ENCODE data around the gene CHD1.

CHD1 gene

GRCh38 chr5:98936948-98937715 is 8.3 kb upstream of the CHD1 start:
- no peak for DNase-seq (ENCODE audit: low read depth in 3 of 3)

GRCh38 chr5:98935206-98935605 is 6.4 kb upstream of the CHD1 start:
- DNase-seq (ENCODE audit: low read depth in 3 of 3): no peak

- DNase-seq (ENCODE audit: low read depth in 3 of 3): no peak
These were observed 5.7 kb upstream of the CHD1 start for GRCh38 chr5:98934546-98934945.

- no peak for DNase-seq (ENCODE audit: low read depth in 3 of 3)
These were observed 4.8 kb upstream of the CHD1 start for GRCh38 chr5:98933445-98934072.

GRCh38 chr5:98930972-98931762 is 2.4 kb upstream of the CHD1 start:
- DNase-seq (ENCODE audit: low read depth in 3 of 3): no peak

- no peak for DNase-seq (ENCODE audit: low read depth in 3 of 3)
These were observed 997 bp upstream of the CHD1 start for GRCh38 chr5:98929710-98930298.

- DNase-seq (ENCODE audit: low read depth in 3 of 3): peak in 2 of 3 donors; percentile 31 to 64
These were observed 576 bp downstream of the CHD1 start for GRCh38 chr5:98927989-98928872.

GRCh38 chr5:98927242-98927988 is 1.4 kb downstream of the CHD1 start:
- DNase-seq (ENCODE audit: low read depth in 3 of 3): peak; percentile 23 to 36 (median 35)

- no peak for DNase-seq (ENCODE audit: low read depth in 3 of 3)
These were observed 4.8 kb downstream of the CHD1 start for GRCh38 chr5:98923966-98924365.

- DNase-seq (ENCODE audit: low read depth in 3 of 3): no peak
These were observed 6.8 kb downstream of the CHD1 start for GRCh38 chr5:98921947-98922505.

- DNase-seq (ENCODE audit: low read depth in 3 of 3): no peak
These were observed 11.4 kb downstream of the CHD1 start for GRCh38 chr5:98917433-98917832.

GRCh38 chr5:98916540-98916939 is 12.3 kb downstream of the CHD1 start:
- no peak for DNase-seq (ENCODE audit: low read depth in 3 of 3)

GRCh38 chr5:98913911-98914310 is 14.9 kb downstream of the CHD1 start:
- DNase-seq (ENCODE audit: low read depth in 3 of 3): no peak

- DNase-seq (ENCODE audit: low read depth in 3 of 3): no peak
These were observed 17.3 kb downstream of the CHD1 start for GRCh38 chr5:98911280-98912040.

GRCh38 chr5:98909363-98909762 is 19.4 kb downstream of the CHD1 start:
- no peak for DNase-seq (ENCODE audit: low read depth in 3 of 3)

GRCh38 chr5:98907951-98908350 is 20.9 kb downstream of the CHD1 start:
- no peak for DNase-seq (ENCODE audit: low read depth in 3 of 3)

- no peak for DNase-seq (ENCODE audit: low read depth in 3 of 3)
These were observed 22.0 kb downstream of the CHD1 start for GRCh38 chr5:98906756-98907355.

GRCh38 chr5:98905857-98906688 is 22.7 kb downstream of the CHD1 start:
- DNase-seq (ENCODE audit: low read depth in 3 of 3): no peak

All from stimulated activated CD4-positive, alpha-beta T cell treated with anti-CD3 and anti-CD28 coated beads, TNF-alpha, amount 100 ng/mL, for 48 hours (primary cell).